HepG2 (cell line): ENCODE results near the gene TICAM2. TPM values are rescaled to one million over a fixed set of nuclear protein-coding genes. Genes with fewer than 3 reads are reported as not detected.

ENCODE experiments used
- ATAD3A ChIP-seq: sonication (generic); formaldehyde crosslinking; IDR thresholded peaks from 2 replicates; pipeline ENCODE4 v1.4.0; 2020; ENCODE audit warnings: missing genetic modification reagents
- EEA1 ChIP-seq: sonication (generic); formaldehyde crosslinking; IDR thresholded peaks from 2 replicates; pipeline ENCODE4 v1.5.1; 2020; ENCODE audit warnings: mild to moderate bottlenecking, missing genetic modification reagents, borderline replicate concordance
- FOSL1 ChIP-seq: sonication (generic); formaldehyde crosslinking; IDR thresholded peaks from 2 replicates; pipeline ENCODE4 v1.9.0; 2021; ENCODE audit warnings: missing genetic modification reagents, borderline replicate concordance
- FOXJ3 ChIP-seq: sonication (generic); formaldehyde crosslinking; IDR thresholded peaks from 2 replicates; pipeline ENCODE4 v1.4.0; 2020; ENCODE audit warnings: missing genetic modification reagents, mild to moderate bottlenecking, borderline replicate concordance
- HMGA1 ChIP-seq: sonication (generic); formaldehyde crosslinking; conservative IDR thresholded peaks from 2 replicates; pipeline ENCODE4 v1.4.0; 2020; ENCODE audit warnings: missing genetic modification reagents
- HNF1B ChIP-seq: sonication (generic); formaldehyde crosslinking; IDR thresholded peaks from 2 replicates; pipeline ENCODE4 v1.5.1; 2020; ENCODE audit warnings: mild to moderate bottlenecking, moderate library complexity, missing genetic modification reagents
- JARID2 ChIP-seq: sonication (generic); formaldehyde crosslinking; IDR thresholded peaks from 2 replicates; pipeline ENCODE4 v1.8.1; 2023; ENCODE audit warnings: missing genetic modification reagents, inconsistent platforms; ENCODE audit not compliant: insufficient replicate concordance
- JDP2 ChIP-seq: sonication (generic); formaldehyde crosslinking; IDR thresholded peaks from 2 replicates; pipeline ENCODE4 v1.8.1; 2022; ENCODE audit warnings: missing genetic modification reagents, borderline replicate concordance
- MBD4 ChIP-seq: IDR thresholded peaks from 2 replicates; pipeline ENCODE4 v1.6.1; 2012; ENCODE audit warnings: low read length, inconsistent platforms, borderline replicate concordance
- MEIS2 ChIP-seq: sonication (generic); formaldehyde crosslinking; IDR thresholded peaks from 2 replicates; pipeline ENCODE4 v1.9.0; 2021; ENCODE audit warnings: mild to moderate bottlenecking, missing genetic modification reagents
- MXI1 ChIP-seq: IDR thresholded peaks from 3 replicates; pipeline ENCODE4 v1.6.1; 2012; ENCODE audit warnings: low read depth, low read length, inconsistent platforms, borderline replicate concordance
- NR2F1 ChIP-seq, 2 experiments: fragments of 450-650 bp in 1 of 2; formaldehyde crosslinking in 1 of 2; IDR thresholded peaks; 2 replicates each; pipeline versions ENCODE4 v1.5.0 to v1.6.1; 2016 to 2020; ENCODE audit warnings: mild to moderate bottlenecking in 1 of 2, missing compliant biosample characterization in 1 of 2, missing genetic modification reagents in 1 of 2, moderate library complexity in 1 of 2
- ONECUT2 ChIP-seq: sonication (generic); formaldehyde crosslinking; IDR thresholded peaks from 2 replicates; pipeline ENCODE4 v1.4.0; 2020; ENCODE audit warnings: missing genetic modification reagents
- SPEN ChIP-seq: sonication (generic); formaldehyde crosslinking; IDR thresholded peaks from 2 replicates; pipeline ENCODE4 v1.5.1; 2020; ENCODE audit warnings: low read depth, mild to moderate bottlenecking, missing genetic modification reagents
- TARDBP ChIP-seq: sonication (generic); formaldehyde crosslinking; IDR thresholded peaks from 2 replicates; pipeline ENCODE4 v1.8.0; 2022; ENCODE audit warnings: mild to moderate bottlenecking, missing genetic modification reagents
- ZNF747 ChIP-seq: sonication (generic); formaldehyde crosslinking; IDR thresholded peaks from 2 replicates; pipeline ENCODE4 v1.8.1; 2023; ENCODE audit warnings: missing genetic modification reagents, mild to moderate bottlenecking, borderline replicate concordance
- ZNF766 ChIP-seq: sonication (generic); formaldehyde crosslinking; IDR thresholded peaks from 2 replicates; pipeline ENCODE4 v1.5.0; 2020; ENCODE audit warnings: missing genetic modification reagents, borderline replicate concordance
- ZNF781 ChIP-seq: sonication (generic); formaldehyde crosslinking; IDR thresholded peaks from 2 replicates; pipeline ENCODE4 v1.5.1; 2020; ENCODE audit warnings: borderline replicate concordance, mild to moderate bottlenecking, missing genetic modification reagents; ENCODE audit errors: not compliant biosample characterization
- ZNF879 ChIP-seq: sonication (generic); formaldehyde crosslinking; IDR thresholded peaks from 2 replicates; pipeline ENCODE4 v1.8.1; 2023; ENCODE audit warnings: missing genetic modification reagents
- polyA plus RNA-seq, 8 experiments: library from polyadenylated mRNA; depleted of rRNA in 3 of 8; stranded (reverse) in 7 of 8; unstranded in 1 of 8; fragments of >200 nt; fragmentation: Illumina TruSeq in 4 of 8; extraction: Trizol in 4 of 8; gene quantifications; 2 replicates each; pipeline versions ENCODE4 v1.2.1 to v1.2.3, GENCODE V29; 2011 to 2016; ENCODE audit warnings: low read depth in 4 of 8, missing spikeins in 1 of 8, mixed read lengths in 1 of 8; ENCODE audit not compliant: insufficient read depth in 1 of 8
- total RNA-seq, 5 experiments: library from RNA; depleted of rRNA; stranded (reverse); fragments of >200 nt; fragmentation: Illumina TruSeq; extraction: Trizol; gene quantifications; 2 replicates each; pipeline ENCODE4 v1.2.3, GENCODE V29; 2016; ENCODE audit warnings: low read depth in 1 of 5
- TF ChIP-seq, protein P1 (sequence below): IDR thresholded peaks from 2 replicates; pipeline ENCODE4 v1.6.1; 2016; ENCODE audit warnings: low read depth, control low read depth
- TF ChIP-seq, protein P2 (sequence below): sonication (generic); formaldehyde crosslinking; IDR thresholded peaks from 2 replicates; pipeline ENCODE4 v1.5.0; 2020; ENCODE audit warnings: mild to moderate bottlenecking, missing genetic modification reagents
- TF ChIP-seq, protein P3 (sequence below): sonication (generic); formaldehyde crosslinking; IDR thresholded peaks from 2 replicates; pipeline ENCODE4 v1.5.1; 2020; ENCODE audit warnings: missing genetic modification reagents, mild to moderate bottlenecking, borderline replicate concordance

TICAM2 gene
- total and polyA plus RNA-seq, 2 of the 13 experiments (the other 11 are each of a cell fraction or from before 2014, with no cell fraction given) = 0.04 TPM; not detected in 1

- TF ChIP-seq HMGA1 (CRISPR knock-in tag) (no peak), MBD4 (no peak), ZNF766 (no peak), ZNF781 (no peak), NR2F1 (CRISPR knock-in tag; IDR thresholded peaks at IDR 0.05) (no peak), ONECUT2 (CRISPR knock-in tag) (no peak), JARID2 (CRISPR knock-in tag) (no peak), TARDBP (CRISPR knock-in tag) (peak; percentile 81), ZNF747 (CRISPR knock-in tag) (peak; percentile 87; the same call in 1 of the 2 replicates), JDP2 (CRISPR knock-in tag) (no peak), HNF1B (CRISPR knock-in tag) (peak; percentile 73), SPEN (CRISPR knock-in tag) (peak; percentile 84), EEA1 (no peak), FOXJ3 (CRISPR knock-in tag) (no peak; the same call in 1 of the 2 replicates), ZNF879 (CRISPR knock-in tag) (no peak), MEIS2 (CRISPR knock-in tag) (peak; percentile 57), MXI1 (peak; percentile 84; the same call in 2 of the 3 replicates), ATAD3A (no peak), FOSL1 (CRISPR knock-in tag) (no peak)
- TF ChIP-seq, protein P1, sequence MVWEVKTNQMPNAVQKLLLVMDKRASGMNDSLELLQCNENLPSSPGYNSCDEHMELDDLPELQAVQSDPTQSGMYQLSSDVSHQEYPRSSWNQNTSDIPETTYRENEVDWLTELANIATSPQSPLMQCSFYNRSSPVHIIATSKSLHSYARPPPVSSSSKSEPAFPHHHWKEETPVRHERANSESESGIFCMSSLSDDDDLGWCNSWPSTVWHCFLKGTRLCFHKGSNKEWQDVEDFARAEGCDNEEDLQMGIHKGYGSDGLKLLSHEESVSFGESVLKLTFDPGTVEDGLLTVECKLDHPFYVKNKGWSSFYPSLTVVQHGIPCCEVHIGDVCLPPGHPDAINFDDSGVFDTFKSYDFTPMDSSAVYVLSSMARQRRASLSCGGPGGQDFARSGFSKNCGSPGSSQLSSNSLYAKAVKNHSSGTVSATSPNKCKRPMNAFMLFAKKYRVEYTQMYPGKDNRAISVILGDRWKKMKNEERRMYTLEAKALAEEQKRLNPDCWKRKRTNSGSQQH (CRISPR knock-in tag) = peak; percentile 16; the same call in 1 of the 2 replicates
- TF ChIP-seq, protein P2, sequence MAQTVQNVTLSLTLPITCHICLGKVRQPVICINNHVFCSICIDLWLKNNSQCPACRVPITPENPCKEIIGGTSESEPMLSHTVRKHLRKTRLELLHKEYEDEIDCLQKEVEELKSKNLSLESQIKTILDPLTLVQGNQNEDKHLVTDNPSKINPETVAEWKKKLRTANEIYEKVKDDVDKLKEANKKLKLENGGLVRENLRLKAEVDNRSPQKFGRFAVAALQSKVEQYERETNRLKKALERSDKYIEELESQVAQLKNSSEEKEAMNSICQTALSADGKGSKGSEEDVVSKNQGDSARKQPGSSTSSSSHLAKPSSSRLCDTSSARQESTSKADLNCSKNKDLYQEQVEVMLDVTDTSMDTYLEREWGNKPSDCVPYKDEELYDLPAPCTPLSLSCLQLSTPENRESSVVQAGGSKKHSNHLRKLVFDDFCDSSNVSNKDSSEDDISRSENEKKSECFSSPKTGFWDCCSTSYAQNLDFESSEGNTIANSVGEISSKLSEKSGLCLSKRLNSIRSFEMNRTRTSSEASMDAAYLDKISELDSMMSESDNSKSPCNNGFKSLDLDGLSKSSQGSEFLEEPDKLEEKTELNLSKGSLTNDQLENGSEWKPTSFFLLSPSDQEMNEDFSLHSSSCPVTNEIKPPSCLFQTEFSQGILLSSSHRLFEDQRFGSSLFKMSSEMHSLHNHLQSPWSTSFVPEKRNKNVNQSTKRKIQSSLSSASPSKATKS (CRISPR knock-in tag) = no peak
- TF ChIP-seq, protein P3, sequence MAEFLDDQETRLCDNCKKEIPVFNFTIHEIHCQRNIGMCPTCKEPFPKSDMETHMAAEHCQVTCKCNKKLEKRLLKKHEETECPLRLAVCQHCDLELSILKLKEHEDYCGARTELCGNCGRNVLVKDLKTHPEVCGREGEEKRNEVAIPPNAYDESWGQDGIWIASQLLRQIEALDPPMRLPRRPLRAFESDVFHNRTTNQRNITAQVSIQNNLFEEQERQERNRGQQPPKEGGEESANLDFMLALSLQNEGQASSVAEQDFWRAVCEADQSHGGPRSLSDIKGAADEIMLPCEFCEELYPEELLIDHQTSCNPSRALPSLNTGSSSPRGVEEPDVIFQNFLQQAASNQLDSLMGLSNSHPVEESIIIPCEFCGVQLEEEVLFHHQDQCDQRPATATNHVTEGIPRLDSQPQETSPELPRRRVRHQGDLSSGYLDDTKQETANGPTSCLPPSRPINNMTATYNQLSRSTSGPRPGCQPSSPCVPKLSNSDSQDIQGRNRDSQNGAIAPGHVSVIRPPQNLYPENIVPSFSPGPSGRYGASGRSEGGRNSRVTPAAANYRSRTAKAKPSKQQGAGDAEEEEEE (CRISPR knock-in tag) = 0 out of 2 replicates have a peak, but pooled peaks have one; percentile 35
Measured at GRCh38 chr5:115625579-115626444, 23.5 kb upstream of the TICAM2 start, which contains the start of gene TMED7 (continued).
